ENCODE data around the gene KANSL1.
"Not testable (repeated sequence)": the region's sequence is repeated elsewhere in the genome, so short reads cannot be mapped to it uniquely, and the experiment has no call there.

Gene KANSL1

DNA sequence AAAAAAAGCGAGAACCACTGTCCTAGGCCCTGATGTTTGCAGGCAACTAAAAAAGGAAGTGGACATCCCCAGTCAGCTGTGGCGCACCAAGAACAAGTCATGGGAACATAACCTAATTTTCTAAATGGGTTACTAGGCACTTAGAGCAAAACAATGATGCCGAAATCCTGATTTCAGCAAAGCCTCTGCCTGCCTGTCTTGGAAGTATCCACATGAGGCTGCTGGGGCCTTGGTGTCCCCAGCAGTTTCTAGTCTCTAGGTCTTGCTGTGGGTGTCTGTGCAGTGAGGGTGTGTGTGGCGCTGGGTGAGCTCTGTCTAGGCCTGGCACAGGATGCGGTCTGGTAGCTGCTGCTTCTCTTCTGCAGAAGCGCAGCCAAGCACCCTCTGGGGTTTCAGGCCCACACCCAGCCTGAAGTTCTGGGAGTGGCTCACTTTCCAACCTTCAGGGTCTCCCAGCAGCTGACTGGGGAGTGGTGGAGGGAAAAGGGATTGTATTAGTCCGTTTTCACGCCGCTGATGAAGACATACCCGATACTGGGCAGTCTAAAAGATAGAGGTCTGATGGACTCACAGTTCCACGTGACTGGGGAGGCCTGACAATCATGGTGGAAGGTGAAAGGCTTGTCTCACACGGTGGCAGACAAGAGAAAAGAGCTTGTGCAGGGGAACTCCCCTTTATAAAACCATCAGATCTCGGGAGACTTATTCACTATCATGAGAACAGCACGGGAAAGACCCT, 173.0 kb downstream of the KANSL1 start:
- peak; percentile 32 for DNase-seq (ENCODE audit: low read depth)

DNA sequence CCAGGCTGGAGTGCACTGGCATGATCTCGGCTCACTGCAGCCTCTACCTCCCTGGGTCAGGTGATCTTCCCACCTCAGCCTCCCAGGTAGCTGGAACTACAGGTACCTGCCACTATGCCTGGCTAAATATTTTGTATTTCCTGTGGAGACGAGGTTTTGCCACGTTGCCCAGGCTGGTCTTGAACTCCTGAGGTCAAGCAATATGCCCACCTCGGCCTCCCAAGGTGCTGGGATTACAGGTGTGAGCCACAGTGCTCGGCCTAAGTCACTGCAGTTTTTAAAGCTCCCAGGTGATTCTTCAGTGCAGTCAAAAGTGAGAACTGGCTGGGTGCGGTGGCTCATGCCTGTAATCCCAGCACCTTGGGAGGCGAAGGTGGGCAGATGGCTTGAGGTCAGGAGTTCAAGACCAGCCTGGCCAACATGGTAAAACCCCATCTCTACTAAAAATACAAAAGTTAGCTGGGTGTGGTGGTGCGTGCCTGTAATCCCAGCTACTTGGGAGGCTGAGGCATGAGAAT, 173.8 kb downstream of the KANSL1 start:
- not testable (repeated sequence) for DNase-seq (ENCODE audit: low read depth)

DNA sequence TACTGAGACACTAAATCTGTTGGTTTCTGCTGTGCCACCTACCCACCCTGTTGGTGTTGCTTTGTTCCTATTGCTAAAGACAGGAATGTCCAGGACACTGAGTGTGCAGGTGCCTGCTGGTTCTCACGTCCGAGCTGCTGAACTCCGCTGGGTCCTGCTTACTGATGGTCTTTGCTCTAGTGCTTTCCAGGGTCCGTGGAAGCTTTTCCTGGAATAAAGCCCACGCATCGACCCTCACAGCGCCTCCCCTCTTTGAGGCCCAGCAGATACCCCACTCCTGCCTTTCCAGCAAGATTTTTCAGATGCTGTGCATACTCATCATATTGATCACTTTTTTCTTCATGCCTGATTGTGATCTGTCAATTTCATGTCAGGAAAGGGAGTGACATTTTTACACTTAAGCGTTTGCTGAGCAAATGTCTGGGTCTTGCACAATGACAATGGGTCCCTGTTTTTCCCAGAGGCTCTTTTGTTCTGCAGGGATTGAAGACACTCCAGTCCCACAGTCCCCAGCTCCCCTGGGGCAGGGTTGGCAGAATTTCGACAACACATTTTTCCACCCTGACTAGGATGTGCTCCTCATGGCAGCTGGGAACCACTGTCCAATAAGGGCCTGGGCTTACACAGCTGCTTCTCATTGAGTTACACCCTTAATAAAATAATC, 179.6 kb downstream of the KANSL1 start:
- DNase-seq (ENCODE audit: low read depth) = no peak

DNA sequence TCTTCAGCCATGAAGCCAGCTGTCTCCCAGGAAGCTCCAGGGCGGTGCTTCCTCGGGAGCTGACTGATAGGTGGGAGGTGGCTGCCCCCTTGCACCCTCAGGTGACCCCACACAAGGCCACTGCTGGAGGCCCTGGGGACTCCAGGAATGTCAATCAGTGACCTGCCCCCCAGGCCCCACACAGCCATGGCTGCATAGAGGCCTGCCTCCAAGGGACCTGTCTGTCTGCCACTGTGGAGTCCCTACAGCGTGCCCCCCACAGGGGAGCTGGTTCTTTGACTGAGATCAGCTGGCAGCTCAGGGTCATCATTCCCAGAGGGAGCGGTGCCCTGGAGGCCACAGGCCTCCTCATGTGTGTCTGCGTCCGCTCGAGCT, 180.1 kb downstream of the KANSL1 start:
- DNase-seq (ENCODE audit: low read depth) = no peak

DNA sequence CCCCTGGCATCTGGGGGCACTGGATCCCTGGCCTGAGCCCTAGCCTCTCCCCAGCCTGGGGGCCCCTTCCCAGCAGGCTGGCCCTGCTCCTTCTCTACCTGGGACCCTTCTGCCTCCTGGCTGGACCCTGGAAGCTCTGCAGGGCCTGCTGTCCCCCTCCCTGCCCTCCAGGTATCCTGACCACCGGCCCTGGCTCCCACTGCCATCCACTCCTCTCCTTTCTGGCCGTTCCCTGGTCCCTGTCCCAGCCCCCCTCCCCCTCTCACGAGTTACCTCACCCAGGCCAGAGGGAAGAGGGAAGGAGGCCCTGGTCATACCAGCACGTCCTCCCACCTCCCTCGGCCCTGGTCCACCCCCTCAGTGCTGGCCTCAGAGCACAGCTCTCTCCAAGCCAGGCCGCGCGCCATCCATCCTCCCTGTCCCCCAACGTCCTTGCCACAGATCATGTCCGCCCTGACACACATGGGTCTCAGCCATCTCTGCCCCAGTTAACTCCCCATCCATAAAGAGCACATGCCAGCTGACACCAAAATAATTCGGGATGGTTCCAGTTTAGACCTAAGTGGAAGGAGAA, 180.6 kb downstream of the KANSL1 start:
- DNase-seq (ENCODE audit: low read depth) = no peak

DNA sequence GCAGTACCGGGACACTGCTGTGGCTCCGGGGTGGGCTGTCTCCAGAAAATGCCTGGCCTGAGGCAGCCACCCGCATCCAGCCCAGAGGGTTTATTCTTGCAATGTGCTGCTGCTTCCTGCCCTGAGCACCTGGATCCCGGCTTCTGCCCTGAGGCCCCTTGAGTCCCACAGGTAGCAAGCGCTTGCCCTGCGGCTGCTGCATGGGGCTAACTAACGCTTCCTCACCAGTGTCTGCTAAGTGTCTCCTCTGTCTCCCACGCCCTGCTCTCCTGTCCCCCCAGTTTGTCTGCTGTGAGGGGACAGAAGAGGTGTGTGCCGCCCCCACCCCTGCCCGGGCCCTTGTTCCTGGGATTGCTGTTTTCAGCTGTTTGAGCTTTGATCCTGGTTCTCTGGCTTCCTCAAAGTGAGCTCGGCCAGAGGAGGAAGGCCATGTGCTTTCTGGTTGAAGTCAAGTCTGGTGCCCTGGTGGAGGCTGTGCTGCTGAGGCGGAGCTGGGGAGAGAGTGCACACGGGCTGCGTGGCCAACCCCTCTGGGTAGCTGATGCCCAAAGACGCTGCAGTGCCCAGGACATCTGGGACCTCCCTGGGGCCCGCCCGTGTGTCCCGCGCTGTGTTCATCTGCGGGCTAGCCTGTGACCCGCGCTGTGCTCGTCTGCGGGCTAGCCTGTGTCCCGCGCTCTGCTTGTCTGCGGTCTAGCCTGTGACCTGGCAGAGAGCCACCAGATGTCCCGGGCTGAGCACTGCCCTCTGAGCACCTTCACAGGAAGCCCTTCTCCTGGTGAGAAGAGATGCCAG, 181.3 kb downstream of the KANSL1 start:
- DNase-seq (ENCODE audit: low read depth) = no peak

DNA sequence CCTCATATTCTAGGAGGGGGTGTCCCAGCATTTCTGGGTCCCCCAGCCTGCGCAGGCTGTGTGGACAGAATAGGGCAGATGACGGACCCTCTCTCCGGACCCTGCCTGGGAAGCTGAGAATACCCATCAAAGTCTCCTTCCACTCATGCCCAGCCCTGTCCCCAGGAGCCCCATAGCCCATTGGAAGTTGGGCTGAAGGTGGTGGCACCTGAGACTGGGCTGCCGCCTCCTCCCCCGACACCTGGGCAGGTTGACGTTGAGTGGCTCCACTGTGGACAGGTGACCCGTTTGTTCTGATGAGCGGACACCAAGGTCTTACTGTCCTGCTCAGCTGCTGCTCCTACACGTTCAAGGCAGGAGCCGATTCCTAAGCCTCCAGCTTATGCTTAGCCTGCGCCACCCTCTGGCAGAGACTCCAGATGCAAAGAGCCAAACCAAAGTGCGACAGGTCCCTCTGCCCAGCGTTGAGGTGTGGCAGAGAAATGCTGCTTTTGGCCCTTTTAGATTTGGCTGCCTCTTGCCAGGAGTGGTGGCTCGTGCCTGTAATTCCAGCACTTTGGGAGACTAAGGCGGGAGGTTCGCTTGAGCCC, 182.5 kb downstream of the KANSL1 start:
- DNase-seq (ENCODE audit: low read depth) = no peak

DNA sequence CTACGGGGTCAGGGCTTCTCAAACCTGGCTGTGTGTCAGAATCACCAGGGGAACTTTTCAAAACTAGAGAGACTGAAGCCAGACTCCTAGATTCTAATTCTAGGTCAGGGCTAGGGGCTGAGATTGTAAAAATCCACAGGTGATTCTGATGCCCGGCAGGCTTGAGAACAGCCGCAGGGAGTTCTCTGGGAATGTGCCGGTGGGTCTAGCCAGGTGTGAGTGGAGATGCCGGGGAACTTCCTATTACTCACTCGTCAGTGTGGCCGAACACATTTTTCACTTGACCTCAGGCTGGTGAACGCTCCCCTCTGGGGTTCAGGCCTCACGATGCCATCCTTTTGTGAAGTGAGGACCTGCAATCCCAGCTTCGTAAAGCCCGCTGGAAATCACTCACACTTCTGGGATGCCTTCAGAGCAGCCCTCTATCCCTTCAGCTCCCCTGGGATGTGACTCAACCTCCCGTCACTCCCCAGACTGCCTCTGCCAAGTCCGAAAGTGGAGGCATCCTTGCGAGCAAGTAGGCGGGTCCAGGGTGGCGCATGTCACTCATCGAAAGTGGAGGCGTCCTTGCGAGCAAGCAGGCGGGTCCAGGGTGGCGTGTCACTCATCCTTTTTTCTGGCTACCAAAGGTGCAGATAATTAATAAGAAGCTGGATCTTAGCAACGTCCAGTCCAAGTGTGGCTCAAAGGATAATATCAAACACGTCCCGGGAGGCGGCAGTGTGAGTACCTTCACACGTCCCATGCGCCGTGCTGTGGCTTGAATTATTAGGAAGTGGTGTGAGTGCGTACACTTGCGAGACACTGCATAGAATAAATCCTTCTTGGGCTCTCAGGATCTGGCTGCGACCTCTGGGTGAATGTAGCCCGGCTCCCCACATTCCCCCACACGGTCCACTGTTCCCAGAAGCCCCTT, 183.3 kb downstream of the KANSL1 start:
- no peak for DNase-seq (ENCODE audit: low read depth)

DNA sequence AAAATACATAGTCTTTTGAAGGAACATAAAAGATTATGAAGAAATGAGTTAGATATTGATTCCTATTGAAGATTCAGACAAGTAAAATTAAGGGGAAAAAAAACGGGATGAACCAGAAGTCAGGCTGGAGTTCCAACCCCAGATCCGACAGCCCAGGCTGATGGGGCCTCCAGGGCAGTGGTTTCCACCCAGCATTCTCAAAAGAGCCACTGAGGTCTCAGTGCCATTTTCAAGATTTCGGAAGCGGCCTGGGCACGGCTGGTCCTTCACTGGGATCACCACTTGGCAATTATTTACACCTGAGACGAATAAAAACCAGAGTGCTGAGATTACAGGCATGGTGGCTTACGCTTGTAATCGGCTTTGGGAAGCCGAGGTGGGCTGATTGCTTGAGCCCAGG, 184.6 kb downstream of the KANSL1 start:
- DNase-seq (ENCODE audit: low read depth) = no peak

DNA sequence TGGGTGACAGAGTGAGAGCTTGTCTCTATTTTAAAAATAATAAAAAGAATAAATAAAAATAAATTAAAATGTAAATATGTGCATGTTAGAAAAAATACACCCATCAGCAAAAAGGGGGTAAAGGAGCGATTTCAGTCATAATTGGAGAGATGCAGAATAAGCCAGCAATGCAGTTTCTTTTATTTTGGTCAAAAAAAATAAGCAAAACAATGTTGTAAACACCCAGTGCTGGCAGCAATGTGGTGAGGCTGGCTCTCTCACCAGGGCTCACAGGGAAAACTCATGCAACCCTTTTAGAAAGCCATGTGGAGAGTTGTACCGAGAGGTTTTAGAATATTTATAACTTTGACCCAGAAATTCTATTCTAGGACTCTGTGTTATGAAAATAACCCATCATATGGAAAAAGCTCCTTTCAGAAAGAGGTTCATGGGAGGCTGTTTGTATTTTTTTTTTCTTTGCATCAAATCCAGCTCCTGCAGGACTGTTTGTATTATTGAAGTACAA, 185.7 kb downstream of the KANSL1 start:
- no peak for DNase-seq (ENCODE audit: low read depth)

DNA sequence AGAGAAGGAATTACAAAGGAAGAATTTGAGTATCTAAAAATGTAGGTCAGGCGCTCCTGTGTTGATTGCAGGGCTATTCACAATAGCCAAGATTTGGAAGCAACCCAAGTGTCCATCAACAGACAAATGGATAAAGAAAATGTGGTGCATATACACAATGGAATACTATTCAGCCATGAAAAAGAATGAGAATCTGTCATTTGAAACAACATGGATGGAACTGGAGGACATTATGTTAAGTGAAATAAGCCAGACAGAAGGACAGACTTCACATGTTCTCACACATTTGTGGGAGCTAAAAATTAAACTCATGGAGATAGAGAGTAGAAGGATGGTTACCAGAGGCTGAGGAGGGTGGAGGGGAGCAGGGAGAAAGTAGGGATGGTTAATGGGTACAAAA, 187.1 kb downstream of the KANSL1 start:
- not testable (repeated sequence) for DNase-seq (ENCODE audit: low read depth)

DNA sequence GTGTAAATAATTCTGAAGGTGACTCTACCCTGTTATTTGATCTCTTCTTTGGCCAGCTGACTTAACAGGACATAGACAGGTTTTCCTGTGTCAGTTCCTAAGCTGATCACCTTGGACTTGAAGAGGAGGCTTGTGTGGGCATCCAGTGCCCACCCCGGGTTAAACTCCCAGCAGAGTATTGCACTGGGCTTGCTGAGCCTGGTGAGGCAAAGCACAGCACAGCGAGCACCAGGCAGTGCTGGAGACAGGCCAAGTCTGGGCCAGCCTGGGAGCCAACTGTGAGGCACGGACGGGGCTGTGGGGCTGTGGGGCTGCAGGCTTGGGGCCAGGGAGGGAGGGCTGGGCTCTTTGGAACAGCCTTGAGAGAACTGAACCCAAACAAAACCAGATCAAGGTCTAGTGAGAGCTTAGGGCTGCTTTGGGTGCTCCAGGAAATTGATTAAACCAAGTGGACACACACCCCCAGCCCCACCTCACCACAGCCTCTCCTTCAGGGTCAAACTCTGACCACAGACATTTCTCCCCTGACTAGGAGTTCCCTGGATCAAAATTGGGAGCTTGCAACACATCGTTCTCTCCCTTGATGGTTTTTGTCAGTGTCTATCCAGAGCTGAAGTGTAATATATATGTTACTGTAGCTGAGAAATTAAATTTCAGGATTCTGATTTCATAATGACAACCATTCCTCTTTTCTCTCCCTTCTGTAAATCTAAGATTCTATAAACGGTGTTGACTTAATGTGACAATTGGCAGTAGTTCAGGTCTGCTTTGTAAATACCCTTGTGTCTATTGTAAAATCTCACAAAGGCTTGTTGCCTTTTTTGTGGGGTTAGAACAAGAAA, 189.1 kb downstream of the KANSL1 start:
- DNase-seq (ENCODE audit: low read depth) = no peak

DNA sequence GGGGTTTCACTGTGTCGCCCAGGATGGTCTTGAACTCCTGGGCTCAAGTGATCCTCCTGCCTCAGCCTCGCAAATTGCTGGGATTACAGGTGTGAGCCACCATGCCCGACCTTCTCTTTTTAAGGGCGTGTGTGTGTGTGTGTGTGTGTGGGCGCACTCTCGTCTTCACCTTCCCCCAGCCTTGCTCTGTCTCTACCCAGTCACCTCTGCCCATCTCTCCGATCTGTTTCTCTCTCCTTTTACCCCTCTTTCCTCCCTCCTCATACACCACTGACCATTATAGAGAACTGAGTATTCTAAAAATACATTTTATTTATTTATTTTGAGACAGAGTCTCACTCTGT, 190.3 kb downstream of the KANSL1 start:
- no peak for DNase-seq (ENCODE audit: low read depth)

DNA sequence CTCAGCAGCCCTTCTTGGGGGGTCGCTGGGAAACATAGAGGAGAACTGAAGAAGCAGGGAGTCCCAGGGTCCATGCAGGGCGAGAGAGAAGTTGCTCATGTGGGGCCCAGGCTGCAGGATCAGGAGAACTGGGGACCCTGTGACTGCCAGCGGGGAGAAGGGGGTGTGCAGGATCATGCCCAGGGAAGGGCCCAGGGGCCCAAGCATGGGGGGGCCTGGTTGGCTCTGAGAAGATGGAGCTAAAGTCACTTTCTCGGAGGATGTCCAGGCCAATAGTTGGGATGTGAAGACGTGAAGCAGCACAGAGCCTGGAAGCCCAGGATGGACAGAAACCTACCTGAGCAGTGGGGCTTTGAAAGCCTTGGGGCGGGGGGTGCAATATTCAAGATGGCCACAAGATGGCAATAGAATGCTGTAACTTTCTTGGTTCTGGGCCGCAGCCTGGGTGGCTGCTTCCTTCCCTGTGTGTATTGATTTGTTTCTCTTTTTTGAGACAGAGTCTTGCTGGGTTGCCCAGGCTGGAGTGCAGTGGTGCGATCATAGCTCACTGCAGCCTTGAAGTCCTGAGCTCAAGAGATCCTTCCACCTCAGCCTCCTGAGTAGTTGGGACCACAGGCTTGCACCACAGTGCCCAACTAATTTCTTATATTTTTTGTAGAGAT, 190.8 kb downstream of the KANSL1 start:
- peak; percentile 64 for DNase-seq (ENCODE audit: low read depth)

DNA sequence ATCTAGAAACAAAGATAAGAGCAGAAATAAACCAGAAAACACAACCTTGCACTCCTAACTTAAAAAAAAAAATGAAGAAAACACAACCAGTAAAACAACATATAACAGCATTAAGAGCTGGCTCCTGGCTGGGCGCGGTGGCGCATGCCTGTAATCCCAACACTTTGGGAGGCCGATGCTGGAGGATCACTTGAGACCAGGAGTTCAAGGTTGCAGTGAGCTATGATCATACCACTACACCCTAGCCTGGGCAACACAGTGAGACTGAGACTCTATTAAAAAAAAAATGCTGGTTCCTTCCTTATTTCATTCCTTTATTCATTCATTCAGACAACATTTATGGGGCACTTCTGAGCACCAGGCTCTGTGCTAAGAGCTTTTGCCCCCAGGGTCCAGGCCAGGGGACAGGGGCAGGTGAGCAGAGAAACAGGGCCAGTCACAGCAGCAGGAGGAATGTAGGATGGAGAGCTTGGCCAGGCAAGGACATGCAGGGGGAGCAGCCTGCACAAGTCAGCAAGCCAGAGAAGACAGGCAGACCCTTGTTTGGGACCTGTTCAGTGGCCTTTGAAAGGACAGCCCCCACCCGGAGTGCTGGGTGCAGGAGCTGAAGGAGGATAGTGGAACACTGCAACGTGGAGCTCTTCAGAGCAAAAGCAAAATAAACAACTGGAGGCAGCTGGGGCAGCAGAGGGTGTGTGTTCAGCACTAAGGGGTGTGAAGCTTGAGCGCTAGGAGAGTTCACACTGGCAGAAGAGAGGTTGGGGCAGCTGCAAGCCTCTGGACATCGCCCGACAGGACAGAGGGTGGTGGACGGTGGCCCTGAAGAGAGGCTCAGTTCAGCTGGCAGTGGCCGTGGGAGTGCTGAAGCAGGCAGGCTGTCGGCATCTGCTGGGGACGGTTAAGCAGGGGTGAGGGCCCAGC, 191.6 kb downstream of the KANSL1 start:
- DNase-seq (ENCODE audit: low read depth) = no peak

DNA sequence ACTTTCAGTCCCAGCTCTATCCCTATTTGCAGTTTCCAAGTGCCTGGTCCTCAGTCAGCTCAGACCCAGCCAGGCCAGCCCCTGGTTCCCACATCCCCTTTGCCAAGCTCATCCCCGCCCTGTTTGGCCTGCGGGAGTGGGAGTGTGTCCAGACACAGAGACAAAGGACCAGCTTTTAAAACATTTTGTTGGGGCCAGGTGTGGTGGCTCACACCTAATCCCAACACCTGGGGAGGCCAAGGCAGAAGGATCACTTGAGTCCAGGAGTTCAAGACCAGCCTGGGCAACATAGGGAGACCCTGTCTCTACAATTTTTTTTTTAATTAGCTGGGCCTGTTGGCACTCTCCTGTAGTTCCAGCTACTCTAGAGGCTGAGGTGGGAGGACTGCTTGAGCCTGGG, 192.5 kb downstream of the KANSL1 start:
- no peak for DNase-seq (ENCODE audit: low read depth)

DNA sequence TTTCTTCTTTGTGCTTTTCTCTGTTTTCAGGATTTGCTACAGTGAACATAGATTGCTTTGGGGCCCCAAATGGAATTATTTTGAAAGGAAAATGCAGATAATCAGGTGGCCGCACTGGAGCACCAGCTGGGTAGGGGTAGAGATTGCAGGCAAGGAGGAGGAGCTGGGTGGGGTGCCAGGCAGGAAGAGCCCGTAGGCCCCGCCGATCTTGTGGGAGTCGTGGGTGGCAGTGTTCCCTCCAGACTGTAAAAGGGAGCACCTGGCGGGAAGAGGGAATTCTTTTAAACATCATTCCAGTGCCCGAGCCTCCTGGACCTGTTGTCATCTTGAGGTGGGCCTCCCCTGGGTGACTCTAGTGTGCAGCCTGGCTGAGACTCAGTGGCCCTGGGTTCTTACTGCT, 192.9 kb downstream of the KANSL1 start:
- DNase-seq (ENCODE audit: low read depth) = no peak

DNA sequence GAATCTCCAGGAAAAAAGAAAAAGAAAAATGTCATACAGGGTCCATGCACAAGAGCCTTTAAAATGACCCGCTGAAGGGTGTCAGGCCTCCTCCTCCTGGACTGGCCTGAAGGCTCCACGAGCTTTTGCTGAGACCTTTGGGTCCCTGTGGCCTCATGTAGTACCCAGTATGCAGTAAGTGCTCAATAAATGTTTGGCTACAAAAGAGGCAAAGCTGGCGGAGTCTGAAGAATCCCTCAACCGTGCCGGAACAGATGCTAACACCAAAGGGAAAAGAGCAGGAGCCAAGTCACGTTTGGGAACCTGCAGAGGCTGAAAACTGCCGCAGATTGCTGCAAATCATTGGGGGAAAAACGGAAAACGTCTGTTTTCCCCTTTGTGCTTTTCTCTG, 193.3 kb downstream of the KANSL1 start:
- DNase-seq (ENCODE audit: low read depth) = no peak
